SU-DHL-6 (cell line): ENCODE results near the gene ASIP.

ENCODE experiments used
- EZH2phosphoT487 ChIP-seq: fragments of 200-600 bp; sonication (generic), shearing (Covaris generic); conservative IDR thresholded peaks from 2 replicates; pipeline ENCODE4 v1.6.1; 2018; ENCODE audit warnings: mild to moderate bottlenecking, antibody characterized with exemption, low read length, moderate library complexity, mixed read lengths
- TF ChIP-seq, protein P1 (sequence below): fragments of 200-600 bp; sonication (generic); IDR thresholded peaks from one replicate; pipeline ENCODE4 v1.5.1; 2017; ENCODE audit warnings: antibody characterized with exemption, mild to moderate bottlenecking, low read length, moderate library complexity; ENCODE audit not compliant: insufficient read depth, poor library complexity, severe bottlenecking

GRCh38 chr20:34233687-34234086 is 7.5 kb upstream of the ASIP start:
- TF ChIP-seq, protein P1, sequence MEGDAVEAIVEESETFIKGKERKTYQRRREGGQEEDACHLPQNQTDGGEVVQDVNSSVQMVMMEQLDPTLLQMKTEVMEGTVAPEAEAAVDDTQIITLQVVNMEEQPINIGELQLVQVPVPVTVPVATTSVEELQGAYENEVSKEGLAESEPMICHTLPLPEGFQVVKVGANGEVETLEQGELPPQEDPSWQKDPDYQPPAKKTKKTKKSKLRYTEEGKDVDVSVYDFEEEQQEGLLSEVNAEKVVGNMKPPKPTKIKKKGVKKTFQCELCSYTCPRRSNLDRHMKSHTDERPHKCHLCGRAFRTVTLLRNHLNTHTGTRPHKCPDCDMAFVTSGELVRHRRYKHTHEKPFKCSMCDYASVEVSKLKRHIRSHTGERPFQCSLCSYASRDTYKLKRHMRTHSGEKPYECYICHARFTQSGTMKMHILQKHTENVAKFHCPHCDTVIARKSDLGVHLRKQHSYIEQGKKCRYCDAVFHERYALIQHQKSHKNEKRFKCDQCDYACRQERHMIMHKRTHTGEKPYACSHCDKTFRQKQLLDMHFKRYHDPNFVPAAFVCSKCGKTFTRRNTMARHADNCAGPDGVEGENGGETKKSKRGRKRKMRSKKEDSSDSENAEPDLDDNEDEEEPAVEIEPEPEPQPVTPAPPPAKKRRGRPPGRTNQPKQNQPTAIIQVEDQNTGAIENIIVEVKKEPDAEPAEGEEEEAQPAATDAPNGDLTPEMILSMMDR = no peak
- no peak for TF ChIP-seq EZH2phosphoT487
